HG03558 (cell line): ENCODE data around the gene EFHC1.

Source experiments
- ATAC-seq: cut with Tn5 transposase; IDR thresholded peaks from one replicate; pipeline ENCODE4 v1.9.1; 2021; ENCODE audit warnings: moderate number of reproducible peaks; ENCODE audit not compliant: unreplicated experiment; ENCODE audit errors: extremely low read depth

Gene EFHC1

DNA sequence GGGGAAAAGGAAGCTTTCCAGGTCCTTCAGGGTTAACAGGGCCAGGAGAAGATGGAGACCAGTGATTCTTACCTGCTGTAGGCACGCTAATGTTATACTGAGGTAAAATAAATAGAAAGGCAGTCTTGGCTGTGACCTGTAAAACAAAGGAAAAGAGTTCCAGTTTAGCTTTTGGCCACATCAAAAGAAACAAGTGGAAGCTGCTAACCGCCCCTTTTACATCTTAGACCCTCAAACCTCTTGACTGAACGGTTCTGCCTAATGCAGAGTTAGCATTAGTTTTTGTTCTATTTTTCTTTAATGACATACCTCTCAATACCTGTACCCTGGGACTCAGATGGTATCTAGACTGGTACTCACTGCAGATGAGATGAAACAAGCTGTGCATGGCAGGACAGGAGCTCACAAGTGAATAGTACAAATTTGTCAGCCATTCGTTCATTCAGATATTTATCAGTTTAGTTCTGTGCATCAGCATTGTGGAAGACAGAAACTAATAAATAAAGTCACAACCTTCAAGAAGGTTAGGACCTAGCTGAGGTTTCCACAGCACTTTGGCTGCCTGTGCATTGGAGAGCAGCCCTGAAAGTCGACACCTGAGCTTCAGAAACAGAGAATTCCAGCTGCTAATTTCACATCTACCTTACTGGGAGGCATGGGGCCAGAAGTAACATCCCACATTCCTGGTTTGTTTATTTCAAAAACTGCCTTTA, 115.7 kb downstream of the EFHC1 start:
- ATAC-seq, result no peak

DNA sequence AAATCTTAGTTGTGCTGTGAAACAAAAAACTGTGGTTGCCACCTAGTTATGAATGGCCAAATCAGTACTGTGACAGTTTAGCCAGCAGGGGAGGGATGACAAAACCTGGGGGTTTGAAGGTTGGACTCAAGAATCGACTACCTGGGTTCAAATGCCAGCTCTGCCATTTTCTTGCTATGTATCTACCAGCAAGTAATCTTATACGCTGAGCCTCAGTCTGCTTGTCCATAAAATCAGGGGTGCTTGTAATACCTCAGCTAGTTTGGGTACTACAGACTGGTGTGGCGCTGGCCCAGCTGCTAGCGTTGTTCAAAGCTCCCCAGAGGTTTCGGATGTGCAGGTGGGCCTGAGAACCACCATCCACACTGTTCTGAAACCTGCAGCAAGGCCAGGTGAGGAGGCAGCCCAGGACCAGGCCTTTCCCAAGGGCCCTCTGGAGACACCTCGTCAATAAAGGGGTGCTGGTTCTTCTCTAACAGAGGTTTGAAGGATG, 116.3 kb downstream of the EFHC1 start:
- ATAC-seq, result no peak

DNA sequence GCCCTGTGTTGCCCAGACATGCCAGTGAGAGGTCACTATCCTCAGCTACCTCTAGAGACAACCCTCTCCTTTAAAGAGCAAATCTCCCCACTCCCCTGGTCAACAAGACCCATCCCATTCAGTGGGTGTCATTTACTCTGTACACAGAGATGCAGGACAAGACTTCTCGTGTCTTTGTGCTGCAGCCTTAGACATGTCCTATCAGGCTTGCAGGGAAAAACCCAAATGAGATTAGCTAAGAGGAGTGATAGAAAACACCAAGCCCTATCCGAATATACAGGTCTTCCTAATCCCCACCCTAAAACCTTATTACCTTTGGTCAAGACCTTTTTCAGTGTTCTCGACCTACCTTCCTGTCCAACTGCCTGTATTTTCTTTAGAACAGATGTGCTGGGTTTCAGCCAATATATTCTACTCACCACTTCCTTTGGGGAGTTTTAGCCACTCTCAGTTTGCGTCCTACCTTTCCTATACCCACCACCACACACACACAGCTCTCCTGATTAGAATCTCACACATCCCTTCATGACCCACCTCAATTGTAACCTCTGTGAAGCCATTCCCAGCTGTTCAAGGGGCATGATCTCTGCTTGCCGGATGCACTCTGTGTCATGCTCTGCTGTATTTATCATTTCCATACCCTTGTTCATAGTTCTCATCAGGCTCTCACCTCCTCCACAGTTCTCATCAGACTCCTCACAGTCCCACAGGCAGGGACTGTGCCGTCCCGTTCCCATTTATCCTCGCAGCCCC, 117.0 kb downstream of the EFHC1 start:
- peak; percentile 56 for ATAC-seq

DNA sequence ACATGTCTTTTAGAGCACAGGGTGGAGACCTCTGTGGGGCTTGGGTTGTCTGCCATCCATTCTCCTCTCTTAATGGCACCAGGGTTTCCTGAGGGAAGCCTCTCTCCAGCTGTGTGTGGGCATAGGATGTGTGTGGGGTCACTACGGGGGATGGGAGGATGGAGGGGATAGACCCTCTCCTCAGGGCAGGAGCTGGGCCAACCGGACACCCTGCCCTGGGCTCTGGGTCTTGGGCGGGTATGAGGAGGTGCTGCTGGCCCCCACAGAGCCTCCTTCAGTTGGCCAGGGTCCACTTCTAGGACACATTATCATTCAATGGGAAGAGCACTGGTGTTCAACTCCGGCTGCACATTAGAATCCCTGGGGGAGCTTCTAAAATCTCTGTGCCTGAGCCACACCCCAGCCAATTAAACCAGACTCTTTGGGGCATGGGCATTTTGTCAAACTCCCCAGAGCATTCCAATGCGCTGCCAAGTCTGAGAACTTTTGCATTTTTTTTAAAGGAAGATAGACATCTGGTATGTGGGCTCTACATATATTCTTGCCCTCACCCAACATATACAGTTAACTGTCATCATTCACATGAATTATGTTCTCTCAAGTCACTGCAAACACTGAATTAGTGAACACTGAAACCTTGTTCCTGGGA, 118.2 kb downstream of the EFHC1 start:
- no peak for ATAC-seq

DNA sequence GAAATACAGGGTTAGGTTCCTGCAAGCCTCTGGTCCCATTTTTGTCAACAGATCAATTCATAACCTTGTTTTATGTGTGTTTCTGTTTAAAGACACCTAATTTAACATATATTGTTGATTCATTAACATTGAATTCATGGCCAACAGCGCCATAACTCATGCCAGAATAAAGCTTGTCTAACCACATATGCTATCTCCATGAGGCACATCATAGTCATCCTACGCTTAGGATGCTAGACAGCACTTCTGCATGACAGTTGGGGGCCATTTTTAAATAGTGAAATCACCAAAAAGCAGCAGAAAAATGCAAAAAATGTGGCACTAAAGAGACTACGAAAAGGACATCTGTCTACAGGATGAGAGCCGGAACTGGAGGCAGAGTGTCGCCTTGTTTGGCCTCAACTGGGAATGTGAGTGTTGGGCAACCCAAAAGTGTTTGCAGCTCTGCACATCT, 118.8 kb downstream of the EFHC1 start:
- no peak for ATAC-seq

DNA sequence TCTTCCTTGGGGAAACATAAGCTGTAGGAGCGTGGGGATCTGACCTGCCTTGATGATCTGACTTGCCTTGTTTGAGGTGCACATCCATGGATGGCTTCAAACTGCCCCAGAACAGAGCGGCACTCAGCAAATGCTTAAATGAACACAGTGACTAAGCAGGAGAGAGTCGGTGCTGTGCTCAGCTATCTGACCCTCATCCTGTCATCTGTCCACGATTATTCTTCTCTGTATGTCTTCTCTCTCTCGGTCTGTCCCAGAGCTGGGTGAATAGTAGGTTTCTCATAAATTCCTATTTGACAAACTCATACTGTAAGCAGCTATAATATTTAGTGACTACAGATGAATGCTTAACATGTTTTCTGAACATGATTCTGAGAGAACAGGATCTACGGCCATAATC, 119.5 kb downstream of the EFHC1 start:
- no peak for ATAC-seq

DNA sequence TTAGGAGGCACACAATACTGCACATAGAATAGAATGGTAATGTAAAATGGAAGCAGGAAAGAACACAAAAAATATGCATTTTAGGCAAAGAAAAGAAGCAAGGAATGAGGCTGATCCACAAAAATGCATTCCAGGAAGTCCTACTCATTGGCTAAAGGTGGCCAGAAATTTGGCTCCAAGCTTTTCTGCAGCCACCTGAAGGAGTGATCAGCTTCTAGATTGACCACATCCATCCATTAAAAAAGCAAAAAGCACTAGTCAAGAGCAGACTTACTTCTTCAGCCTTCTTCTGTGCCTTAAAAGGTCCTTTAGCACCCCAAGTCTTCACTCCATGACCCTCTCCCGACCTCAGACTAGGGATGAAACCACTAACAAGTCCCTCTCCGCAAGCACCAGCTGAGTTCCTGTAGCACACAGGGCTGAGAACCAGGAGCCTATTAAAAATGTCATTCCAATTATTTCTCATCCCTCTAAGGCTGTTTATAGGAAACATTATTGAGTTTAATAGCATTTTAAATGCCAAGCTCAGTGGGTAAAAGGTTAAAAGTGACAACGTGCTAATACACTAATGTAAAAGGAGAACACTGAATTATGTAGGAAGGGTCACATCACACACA, 120.3 kb downstream of the EFHC1 start:
- ATAC-seq, result no peak

DNA sequence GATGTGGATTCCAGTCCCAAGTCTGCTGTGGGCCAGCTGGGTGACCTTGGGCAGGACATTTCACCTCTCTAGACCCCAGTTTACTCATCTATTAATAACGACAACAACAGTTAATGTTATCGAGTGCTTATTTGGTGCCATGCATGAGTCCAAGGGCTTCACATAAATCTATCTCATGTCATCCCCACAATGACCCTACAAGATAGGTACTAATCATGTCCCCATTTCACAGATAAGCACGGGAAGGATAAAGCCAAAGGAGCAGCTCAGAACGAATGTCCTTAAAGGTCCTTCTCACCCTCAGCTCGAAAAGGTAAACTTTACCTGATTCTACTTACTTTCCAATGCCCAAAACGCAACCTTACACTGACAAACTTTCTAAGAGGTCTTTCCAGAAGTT, 121.0 kb downstream of the EFHC1 start:
- ATAC-seq, result no peak

DNA sequence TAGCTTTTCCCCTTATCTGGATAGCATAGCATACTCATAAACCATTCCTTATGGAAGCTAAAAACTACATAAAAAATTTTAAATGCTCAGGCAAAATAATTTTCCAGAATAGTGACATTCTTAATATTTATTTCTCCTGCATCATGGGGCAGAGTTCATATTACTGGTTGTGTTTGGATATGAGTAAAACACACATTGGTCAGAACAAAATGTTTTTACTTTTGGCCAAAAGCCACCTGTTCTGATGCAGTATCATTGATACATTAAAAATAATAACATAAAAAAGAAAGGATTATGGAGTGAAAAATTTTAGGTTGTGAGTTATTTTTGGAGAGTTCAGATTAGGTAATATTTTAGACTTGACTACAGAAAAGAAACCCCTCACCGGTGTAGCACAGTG, 123.1 kb downstream of the EFHC1 start:
- no peak for ATAC-seq

DNA sequence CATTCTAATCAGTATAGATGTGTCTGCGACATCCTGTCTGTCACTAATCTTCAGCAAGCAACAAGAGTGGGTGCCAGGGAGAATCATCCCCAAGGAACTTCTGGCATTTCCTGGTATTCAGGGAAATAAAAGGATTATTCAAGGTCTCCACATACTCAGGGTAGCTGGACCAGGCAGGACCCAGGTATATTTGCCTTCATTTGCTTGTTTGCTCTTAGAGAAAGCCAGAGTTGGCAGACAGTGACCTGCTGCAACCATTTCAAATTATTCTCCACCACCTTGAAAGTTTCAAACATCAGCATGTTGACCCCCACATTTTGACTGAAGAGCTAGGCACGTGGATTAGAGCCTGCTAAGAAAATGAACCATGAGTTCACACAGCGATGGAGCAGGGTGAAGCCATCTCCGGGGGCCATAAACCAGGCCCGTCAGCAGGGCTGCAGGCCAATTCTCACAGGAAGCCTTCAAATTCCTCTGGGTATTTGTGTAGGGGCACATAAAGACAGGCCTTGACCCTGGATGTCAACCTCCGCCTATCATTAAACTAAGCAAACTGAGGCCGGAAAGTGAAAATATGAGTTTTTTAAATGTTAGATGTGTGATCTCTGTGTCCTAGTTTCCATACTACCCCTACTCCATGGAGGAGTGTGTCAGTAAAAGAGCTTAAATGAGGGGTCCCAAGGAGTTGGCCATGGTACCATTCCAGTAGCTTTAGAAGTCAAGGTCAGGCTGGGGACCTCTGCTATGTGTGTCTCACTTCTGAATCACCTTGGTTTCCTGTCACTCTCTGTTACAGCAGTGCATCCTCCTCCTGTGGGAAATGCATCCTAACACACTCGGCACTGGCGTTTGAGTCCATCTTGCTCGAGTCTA, 123.8 kb downstream of the EFHC1 start:
- no peak for ATAC-seq

DNA sequence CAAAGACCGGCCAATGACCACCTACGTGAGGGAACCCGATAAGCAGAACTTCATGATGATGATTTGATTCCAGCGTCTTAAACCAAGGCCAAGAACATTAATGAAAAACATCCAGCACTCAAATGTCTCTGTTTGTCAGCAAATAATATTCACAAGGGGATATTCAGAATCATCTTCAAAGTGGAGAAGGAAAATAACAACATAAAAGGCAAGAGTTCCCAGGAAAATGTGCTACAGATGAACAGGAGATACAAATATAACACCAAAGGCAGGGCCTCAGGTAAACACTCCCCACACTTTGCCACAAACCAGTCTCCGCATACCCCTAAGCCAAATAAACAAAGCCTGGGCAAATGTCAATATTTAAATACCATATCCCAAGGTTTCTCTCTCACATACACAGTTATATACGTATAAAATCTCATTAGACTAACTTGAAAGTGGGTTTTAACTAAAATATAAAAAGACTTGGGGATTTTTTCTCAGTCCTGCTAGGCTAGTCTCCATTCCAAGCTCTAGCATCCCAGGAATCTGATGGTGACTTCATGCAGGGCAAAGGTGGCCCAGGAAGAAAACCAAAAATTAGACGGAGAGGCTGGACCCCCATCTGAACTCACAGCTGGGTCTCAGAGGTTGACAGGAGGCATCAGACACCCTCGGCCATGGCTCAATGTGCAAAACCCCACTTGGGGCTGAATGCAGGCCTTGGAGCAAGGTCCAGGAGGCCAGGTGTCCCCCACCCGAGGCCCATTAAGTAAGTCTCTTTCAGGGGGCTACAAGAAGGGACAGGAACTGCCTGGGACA, 124.7 kb downstream of the EFHC1 start:
- no peak for ATAC-seq

DNA sequence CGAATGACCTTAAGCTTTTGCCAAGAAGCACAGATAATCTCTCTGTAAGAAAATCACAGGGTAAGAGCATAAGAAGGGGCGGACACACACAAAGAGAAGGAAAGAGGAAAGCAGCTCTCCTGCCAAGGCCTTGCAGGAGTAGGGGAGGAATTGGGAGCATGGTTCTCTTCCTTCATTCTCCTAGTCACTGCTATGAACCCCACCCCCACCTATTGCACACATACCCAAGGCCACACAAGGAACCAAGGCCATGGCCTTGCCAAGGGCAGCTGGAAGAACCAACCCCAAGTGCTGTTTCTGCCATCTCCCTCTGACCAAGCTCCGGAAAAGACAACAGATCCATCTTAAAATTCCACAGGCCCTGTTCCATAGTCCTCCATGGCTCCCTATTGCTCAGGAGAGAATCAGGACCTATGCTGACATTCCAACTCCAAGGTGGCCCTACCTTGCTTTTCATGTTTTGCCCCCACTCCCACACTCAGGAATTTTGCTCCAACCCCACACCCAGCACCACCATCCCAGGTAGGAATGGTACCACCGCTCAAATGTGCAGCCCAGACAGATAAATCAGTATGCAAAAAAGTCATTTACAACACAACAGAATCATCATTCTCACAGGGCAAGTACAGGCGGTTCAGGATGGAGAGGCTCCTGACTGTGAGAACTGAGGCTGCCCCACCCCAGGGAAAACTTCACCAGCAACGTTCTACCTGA, 125.4 kb downstream of the EFHC1 start:
- no peak for ATAC-seq

DNA sequence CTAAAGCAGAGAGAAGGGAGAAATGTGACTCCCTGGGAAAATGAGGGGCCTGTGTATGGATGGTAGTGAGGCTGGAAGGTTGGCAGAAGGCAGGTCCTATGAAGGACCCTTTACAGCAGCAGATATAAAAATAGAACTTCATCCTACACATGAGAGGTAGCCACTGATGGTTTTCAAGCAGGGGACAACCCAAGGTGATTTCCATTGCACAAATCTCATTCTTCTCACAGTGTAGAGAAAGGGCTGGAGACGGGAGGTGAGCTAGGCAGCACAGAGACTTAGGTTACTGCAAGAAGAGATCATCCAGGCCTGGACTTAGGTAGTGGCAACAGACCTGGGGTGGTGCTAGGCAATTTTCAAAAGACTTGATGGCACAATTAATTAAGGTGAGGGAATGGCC, 126.0 kb downstream of the EFHC1 start:
- no peak for ATAC-seq

DNA sequence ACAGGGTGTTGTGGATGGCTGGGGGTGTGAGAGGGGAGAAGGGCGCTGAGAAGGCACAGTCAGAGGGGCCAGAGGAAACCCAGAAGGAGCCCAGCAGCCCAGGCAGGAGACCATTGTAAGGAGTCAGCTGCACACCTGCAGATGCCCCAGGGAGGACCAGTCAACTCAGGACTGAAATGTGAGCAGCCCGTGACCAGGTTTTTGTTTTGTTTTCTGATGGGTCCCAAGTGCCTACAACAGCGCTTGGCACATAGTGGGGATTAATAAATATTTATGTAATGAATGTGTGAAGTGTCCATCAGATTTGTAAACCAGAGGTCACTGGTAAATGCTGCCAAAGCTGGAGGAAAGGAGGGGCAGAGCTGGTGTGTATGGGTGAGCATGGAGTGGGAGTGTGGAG, 126.5 kb downstream of the EFHC1 start:
- peak; percentile 76 for ATAC-seq

DNA sequence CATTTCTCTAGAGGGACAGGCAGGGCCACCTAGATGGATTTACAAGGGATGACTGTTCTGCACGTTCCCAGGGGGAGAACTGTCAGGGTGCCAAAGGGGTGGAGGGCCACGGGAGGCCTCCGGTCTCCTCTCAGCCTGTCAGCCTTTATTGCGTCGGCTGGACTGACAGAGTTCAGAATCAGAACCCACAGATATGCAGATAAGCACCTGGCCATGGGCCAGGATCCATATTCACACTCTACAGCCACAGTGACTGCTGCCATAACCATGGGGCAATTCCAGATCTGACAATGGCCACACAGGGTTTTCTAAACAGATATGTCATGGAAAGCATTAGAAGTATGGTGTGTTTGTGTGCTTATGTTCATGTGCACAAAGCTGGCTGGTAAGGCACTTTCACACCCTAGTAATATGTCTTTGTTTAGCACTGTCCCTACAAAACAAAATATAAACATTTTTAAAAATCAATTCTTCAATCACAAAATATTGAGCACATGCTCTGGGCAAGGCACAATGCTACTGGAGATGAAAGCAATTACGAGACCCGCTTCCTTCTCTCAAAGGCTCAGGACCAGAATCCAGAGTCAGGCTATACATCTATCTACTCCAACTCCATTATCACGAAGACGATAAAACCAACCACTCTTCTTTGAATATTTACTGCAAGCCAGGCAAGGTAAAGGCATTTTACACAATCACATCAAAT, 127.7 kb downstream of the EFHC1 start:
- no peak for ATAC-seq

DNA sequence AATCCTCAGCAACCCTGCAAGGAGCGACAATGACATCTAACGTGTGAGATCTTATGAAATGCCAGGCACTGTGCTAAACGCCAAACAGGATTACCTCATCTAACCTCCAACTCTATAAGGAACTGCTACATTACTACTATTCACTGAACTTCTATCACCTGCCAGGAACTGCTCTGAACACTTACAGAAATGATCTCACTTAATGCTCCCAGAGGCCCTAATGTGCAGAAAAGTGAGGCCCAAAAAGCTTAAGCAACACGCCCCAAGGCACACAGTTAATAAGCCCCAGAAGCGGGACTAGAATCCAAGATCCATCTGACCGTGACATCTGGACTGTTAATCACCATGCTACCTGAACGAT, 128.2 kb downstream of the EFHC1 start:
- ATAC-seq, result no peak

DNA sequence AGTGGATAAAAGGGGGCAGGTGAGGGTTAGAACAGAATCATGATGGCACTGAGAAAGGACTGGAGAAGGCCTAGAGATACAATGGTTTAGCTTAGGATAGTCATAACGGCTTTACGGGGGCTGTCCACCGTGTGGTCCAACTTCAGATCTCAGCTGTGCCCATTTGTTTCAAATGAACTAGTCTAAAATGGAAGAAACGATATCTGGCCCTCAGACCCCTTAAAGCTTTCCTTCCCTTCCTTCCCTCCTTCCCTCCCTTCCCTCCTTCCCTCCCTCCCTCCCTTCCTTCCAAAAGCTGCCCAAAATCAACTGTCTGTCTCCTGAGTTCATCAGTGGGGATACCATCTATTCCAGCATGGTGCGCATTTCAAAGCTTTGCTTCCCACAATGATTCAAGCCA, 128.9 kb downstream of the EFHC1 start:
- ATAC-seq, result no peak

DNA sequence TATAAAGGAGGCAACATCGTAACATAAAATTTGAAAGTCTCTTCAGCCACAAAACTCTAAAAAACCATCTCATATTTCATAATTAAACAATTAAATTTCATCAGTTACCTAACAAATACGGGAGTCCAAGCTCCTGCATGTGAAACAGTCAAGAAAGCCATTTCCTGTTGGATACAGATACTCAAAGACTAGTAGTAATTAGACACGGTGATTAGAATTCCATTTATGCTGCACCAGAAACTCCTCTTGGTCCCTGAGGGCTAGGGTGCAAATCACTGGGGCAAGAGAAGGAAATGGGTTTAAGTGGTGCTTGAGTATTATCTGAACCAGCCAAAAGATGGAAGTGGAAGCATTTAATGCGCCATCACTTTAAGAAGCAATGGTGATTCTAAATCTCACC, 129.3 kb downstream of the EFHC1 start:
- no peak for ATAC-seq
